Psoas muscle (tissue), 8 donors: ENCODE results near the gene MYO1D. TPM values are rescaled to one million over a fixed set of nuclear protein-coding genes. Genes with fewer than 3 reads are reported as not detected.

Experiments
- ATAC-seq, 4 donors: fragments of 200-7000 bp; cut with Tn5 transposase; one replicate each; pipeline ENCODE4 v1.9.1; 2020; ENCODE audit warnings: moderate library complexity in 3 of 4, mild to moderate bottlenecking in 2 of 4
- DNase-seq, 2 donors: peaks; one replicate each; pipeline ENCODE4 v3.0.0-alpha.2; 2020
- H3K27ac ChIP-seq: fragments of 200-600 bp; one replicate; pipeline ENCODE4 v1.8.0; 2022
- H3K27me3 ChIP-seq, 3 donors: fragments of 200-600 bp in 1 of 3; one replicate each; pipeline versions ENCODE4 v1.6.1 to v1.8.0; 2013 to 2022; ENCODE audit warnings: low read length in 2 of 3, mild to moderate bottlenecking in 2 of 3, moderate library complexity in 1 of 3; ENCODE audit not compliant: insufficient read depth in 3 of 3
- H3K36me3 ChIP-seq, 2 donors: fragments of 200-600 bp in 1 of 2; one replicate each; pipeline versions ENCODE4 v1.6.1 to v1.8.0; 2013 to 2022; ENCODE audit warnings: low read depth in 1 of 2, mild to moderate bottlenecking in 1 of 2, moderate library complexity in 1 of 2; ENCODE audit not compliant: insufficient read depth in 1 of 2
- H3K4me1 ChIP-seq: fragments of 200-600 bp; one replicate; pipeline ENCODE4 v1.8.0; 2022
- H3K4me3 ChIP-seq: fragments of 200-600 bp; one replicate; pipeline ENCODE4 v1.8.0; 2022; ENCODE audit warnings: mild to moderate bottlenecking
- H3K9me3 ChIP-seq: fragments of 200-600 bp; one replicate; pipeline ENCODE4 v1.8.0; 2022
- WGBS, 3 donors: extraction: QIAGEN DNeasy Blood & Tissue Kit; methylation state at CpG; one replicate each; pipeline versions ENCODE4 v1.1.6 to v1.1.7; 2013; 5-methylcytosine and 5-hydroxymethylcytosine counted together
- intact Hi-C, 2 donors: fragments of 100-400 bp; cut with DNase I; formaldehyde crosslinking; loops; one replicate each; pipeline versions ENCODE4 v1.11.0 to v1.14.2; 2022
- polyA plus RNA-seq, 3 donors: library from polyadenylated mRNA; stranded (reverse); fragments of 200-250 nt; gene quantifications; one replicate each; pipeline ENCODE4 v1.2.3, GENCODE V29; 2013
- total RNA-seq, 4 donors: library from RNA; stranded (reverse); fragmentation: NEBNext Ultra II Directional in 2 of 4; extraction: Animal tissue kit (Norgen Biotek cat#: 25700) in 2 of 4; gene quantifications; one replicate each; pipeline versions ENCODE4 v1.2.1 to v1.2.4, GENCODE V29; 2021 to 2023
- TF ChIP-seq, protein P1 (sequence below): fragments of 200-600 bp; IDR thresholded peaks from one replicate; pipeline ENCODE4 v1.8.0; 2022; ENCODE audit warnings: antibody characterized with exemption
- donor health status: healthy with polysubstance abuse.
- donor health status: DM: no; HTN: no; CAD: no; lungs with moderate emphysema.
- donor health status: Bipolar disorder and iron deficiency.
- donor health status: healthy.
- donor health status: DM: yes; HTN: yes; CAD: no.
- donor health status: DM: no; HTN: no; CAD: no.
- donor health status: DM: no; HTN: no; CAD: no.
- donor health status: DM: yes; HTN: yes; CAD: no.

Gene MYO1D
- total and polyA plus RNA-seq, 7 donors, result 1.8 to 5.9 (median 4.1) TPM

GRCh38 chr17:32621612-32622312, 255.2 kb downstream of the MYO1D start:
- TF ChIP-seq, protein P1, sequence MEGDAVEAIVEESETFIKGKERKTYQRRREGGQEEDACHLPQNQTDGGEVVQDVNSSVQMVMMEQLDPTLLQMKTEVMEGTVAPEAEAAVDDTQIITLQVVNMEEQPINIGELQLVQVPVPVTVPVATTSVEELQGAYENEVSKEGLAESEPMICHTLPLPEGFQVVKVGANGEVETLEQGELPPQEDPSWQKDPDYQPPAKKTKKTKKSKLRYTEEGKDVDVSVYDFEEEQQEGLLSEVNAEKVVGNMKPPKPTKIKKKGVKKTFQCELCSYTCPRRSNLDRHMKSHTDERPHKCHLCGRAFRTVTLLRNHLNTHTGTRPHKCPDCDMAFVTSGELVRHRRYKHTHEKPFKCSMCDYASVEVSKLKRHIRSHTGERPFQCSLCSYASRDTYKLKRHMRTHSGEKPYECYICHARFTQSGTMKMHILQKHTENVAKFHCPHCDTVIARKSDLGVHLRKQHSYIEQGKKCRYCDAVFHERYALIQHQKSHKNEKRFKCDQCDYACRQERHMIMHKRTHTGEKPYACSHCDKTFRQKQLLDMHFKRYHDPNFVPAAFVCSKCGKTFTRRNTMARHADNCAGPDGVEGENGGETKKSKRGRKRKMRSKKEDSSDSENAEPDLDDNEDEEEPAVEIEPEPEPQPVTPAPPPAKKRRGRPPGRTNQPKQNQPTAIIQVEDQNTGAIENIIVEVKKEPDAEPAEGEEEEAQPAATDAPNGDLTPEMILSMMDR, result no peak
- DNase-seq, result no peak
- no peaks in the 10 kb centered on the region for H3K36me3 ChIP-seq
- intact Hi-C loops, result no loop called here
- no peak overlapping the region for H3K27ac ChIP-seq
- no peaks in the 10 kb centered on the region for H3K9me3 ChIP-seq
- ATAC-seq, result no peak
- H3K4me3 ChIP-seq, result no peak overlapping the region
- H3K4me1 ChIP-seq, result no peaks in the 10 kb centered on the region
- WGBS, 3 donors, result 62 to 69% (median 62%) methylated on average over 3 of the region's 3 CpGs
- H3K27me3 ChIP-seq, result peaks cover 0 to 5% (median 0%) of the 10 kb centered on the region in 3 donors

DNA sequence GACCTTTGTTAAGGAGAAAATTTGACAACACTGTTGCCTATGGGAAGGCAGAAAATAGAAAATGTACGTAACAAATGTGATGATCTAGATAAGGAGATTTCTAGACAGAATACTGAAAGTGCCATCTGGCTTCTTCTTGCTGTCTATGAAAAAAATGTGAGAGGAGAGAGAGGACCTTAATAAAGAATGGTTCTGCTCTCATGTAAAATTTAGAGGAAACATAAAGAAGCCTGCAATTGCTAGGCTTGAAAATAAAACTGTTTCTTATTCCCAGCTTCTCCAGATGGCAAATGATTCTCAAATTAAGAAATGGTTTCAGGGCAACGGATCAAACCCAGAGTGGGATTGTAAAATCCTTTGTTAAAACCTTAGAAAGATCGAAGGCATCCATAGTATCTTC, 261.6 kb downstream of the MYO1D start:
- H3K4me1 ChIP-seq, result no peaks in the 10 kb centered on the region
- intact Hi-C loops, result no loop called here
- H3K4me3 ChIP-seq, result no peak overlapping the region
- peaks cover 0 to 2% (median 0%) of the 10 kb centered on the region in 3 donors for H3K27me3 ChIP-seq
- no peak overlapping the region for H3K27ac ChIP-seq
- ATAC-seq (no peak), DNase-seq (no peak)
- TF ChIP-seq, protein P1, result no peak
- WGBS, 3 donors, result 87 to 91% (median 90%) methylated on average over 3 of the region's 3 CpGs
- no peaks in the 10 kb centered on the region for H3K36me3 ChIP-seq
- no peaks in the 10 kb centered on the region for H3K9me3 ChIP-seq

DNA sequence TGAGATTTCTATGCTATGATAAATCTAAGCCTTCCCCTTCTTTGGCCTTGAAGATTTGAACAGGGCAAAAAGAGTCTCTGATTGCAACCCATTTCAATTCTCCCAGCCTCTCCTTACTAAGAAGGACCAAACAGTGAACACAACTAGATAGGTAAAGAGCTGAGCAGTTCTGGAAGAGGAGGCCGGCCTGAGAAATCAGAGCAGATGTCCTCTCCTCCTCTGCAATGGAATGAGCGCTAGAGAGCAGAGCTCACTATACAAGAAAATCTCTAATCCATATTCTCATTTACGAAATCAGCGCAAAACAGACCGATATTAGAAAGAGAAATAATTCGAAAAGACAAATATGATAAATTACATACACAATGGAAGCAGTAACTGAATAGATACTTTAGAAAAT, 266.0 kb downstream of the MYO1D start:
- Histone ChIP-seq H3K4me3 (no peak overlapping the region), H3K36me3 (no peaks in the 10 kb centered on the region), H3K4me1 (no peaks in the 10 kb centered on the region), H3K27me3 (no peaks in the 10 kb centered on the region), H3K9me3 (no peaks in the 10 kb centered on the region), H3K27ac (no peak overlapping the region)
- no peak for DNase-seq
- intact Hi-C loops, result no loop called here
- 94 to 96% (median 95%) methylated on average over 6 of the region's 6 CpGs for WGBS, 3 donors
- TF ChIP-seq, protein P1, result no peak
- ATAC-seq, result no peak

DNA sequence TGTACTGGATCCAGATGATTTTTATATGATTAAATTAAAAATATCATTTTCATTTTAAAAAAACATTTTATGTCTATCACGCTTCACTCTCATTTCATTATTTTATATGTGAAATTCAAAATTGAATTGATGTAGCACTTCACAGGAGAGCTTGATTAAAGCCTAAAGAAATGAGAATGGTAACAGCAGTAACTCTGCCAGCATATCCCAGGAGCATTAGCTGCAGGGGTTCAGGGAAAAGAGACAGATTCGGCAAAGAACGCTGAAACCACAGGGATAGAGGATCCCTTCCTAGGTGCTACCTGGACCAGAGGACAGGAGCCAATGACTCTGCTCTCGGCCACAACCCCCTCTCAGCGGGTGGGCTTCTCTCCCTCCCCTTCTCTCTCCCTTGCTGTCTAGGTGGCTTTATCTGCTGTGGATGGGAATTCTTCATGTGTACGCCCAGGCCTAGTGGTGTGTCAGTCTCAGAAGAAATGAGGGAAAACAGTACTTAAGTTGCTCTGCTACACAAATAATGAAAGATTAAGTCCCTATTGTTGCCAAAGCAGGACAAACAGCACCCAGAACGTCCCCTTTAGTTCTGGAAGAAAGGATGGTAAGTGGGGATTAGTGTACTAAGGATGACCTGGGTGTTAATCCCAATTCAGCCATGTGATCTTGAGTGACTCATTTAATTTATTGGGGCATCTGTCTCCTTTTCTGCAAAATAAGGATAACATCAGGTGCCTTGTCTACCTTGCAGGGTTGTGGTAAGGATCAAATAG, 266.9 kb downstream of the MYO1D start:
- 76 to 81% (median 78%) methylated on average over 7 of the region's 7 CpGs for WGBS, 3 donors
- Histone ChIP-seq H3K27me3 (no peaks in the 10 kb centered on the region), H3K27ac (no peak overlapping the region), H3K4me3 (no peak overlapping the region), H3K4me1 (no peaks in the 10 kb centered on the region), H3K36me3 (no peaks in the 10 kb centered on the region), H3K9me3 (no peaks in the 10 kb centered on the region)
- intact Hi-C loops, result loop anchor here in 1 of 2 donors (2.0 to 5.0 kb wide), 2 partner anchors 113 to 147 kb away; no protein-coding TSS in a partner anchor
- TF ChIP-seq, protein P1, result no peak
- ATAC-seq (no peak), DNase-seq (no peak)
